Measurements from ENCODE around the gene FAM83E. TPM values are rescaled to one million over a fixed set of nuclear protein-coding genes. Genes with fewer than 3 reads are reported as not detected.

FAM83E gene
- polyA plus RNA-seq, 3 donors = 0.56 to 4.2 (median 1.3) TPM

DNA sequence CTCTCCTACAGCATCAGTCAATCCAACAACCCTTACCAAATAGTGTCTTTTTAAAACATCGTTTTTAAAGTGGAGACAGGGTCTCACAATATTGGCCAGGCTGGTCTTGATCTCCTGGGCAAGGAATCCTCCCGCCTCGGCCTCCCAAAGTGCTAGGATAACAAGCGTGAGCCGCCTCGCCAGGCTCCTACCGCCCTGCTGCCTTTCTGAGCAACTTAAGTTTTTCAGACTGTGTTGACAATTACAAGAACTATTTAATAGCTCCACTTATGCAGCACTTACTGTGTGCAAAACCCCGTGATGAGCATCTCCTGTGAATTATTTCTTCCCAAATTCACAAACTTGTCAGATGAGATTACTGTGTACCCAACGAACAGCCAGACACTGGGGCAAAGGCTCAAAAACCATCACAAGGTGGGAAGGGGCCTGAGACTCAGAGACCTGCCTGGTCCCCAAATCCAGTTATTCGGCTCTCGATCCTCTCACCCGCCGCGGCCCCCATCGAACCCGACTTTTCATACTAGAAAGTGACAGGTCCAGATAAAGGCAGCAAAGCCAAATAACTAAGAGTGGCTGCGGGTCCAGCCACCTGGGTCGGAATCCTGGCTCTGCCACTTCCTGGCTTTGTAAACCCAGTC lies 3.5 kb upstream of the FAM83E start:
- H3K27ac ChIP-seq (ENCODE audit: low read depth, low read length) = no peak overlapping the region
- WGBS, 3 donors = 1% methylated on average over 18 of the region's 18 CpGs

DNA sequence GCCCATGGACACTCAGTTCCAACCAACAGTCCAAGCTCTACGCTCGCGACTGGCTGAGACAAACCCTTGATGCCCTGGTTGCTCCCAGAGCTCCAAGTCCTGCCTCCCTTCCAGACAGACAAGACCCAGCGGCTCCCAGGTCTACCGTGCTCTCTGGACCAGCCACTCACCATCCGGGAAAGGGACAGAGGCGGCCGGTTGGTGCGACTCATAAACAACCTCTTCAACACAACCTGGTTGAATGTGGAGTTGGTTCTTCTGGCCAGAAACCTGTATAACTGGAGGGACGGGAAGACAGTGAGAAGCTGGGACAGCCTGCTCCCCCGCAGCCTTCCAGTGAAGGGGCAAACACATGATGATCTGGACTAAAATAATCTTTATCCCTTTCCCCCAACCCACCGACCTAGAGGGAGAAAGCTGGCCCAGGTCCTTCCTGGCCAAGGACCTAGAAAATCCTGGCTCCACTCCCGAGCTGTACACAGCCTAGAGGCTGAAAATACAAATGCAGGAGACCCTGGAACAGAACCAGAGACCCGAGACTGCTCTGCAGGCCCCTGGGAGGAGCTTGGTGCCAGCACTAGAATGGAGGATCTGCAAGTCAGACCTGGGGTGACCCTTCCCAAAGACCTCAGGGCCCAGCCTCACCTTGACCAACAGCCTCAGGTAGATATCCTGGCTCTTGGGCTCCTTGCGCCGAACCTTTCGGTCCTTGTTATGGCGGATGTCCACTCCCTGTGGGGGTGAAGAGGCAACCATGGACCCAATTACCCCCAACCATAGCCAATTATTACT lies 2.5 kb upstream of the FAM83E start:
- H3K27ac ChIP-seq (ENCODE audit: low read depth, low read length) = no peak overlapping the region
- WGBS, 3 donors = 46 to 70% (median 61%) methylated on average over 18 of the region's 18 CpGs

DNA sequence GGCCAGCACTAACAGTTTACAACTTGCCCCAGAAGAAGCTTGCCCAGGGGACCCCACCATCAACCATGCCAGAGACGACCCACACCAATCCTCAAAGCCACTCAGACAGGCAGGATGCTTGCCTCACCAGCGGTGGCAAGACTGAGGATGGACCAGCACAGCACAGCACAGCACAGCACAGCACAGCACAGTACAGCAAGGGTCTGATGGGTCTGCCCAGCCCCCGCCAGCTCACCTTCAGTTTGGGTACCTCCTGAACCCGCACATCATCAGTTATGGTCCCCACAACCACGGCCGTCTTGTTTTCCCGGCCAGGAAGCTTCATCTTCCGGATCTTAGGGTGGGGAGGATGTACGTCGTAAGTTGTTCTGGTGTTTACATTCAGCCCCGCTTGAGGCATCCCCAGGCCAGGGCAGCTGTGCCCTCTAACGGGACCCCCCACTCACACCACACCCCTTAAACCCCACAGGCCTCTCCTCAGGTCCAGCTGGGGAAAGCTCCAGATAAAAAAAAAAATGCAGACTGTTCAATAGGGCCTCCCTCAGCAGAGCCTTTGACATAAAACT lies 1.7 kb upstream of the FAM83E start:
- 55 to 68% (median 63%) methylated on average over 12 of the region's 12 CpGs for WGBS, 3 donors
- no peak overlapping the region for H3K27ac ChIP-seq (ENCODE audit: low read depth, low read length)

DNA sequence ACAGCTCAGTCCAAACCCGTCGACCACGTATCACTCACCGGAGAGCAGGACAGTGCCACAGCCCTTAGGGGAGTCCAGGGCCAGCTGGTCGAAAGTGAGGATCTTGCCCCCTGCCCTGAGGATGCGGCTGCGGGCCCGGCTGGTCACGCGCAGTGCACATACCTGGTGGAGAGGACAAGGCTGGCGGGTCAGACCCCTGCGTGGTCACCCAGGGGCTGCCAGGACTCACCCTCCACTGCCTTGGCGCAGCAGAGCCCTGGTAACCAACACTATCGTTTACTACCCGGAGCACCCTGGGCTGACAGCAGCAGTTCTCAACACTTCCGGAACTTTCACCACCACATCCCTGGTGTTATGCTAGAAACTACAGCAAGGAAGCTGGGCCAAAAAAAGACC lies 1.2 kb upstream of the FAM83E start:
- no peak overlapping the region for H3K27ac ChIP-seq (ENCODE audit: low read depth, low read length)
- WGBS, 3 donors = 82 to 86% (median 85%) methylated on average over 16 of the region's 16 CpGs

DNA sequence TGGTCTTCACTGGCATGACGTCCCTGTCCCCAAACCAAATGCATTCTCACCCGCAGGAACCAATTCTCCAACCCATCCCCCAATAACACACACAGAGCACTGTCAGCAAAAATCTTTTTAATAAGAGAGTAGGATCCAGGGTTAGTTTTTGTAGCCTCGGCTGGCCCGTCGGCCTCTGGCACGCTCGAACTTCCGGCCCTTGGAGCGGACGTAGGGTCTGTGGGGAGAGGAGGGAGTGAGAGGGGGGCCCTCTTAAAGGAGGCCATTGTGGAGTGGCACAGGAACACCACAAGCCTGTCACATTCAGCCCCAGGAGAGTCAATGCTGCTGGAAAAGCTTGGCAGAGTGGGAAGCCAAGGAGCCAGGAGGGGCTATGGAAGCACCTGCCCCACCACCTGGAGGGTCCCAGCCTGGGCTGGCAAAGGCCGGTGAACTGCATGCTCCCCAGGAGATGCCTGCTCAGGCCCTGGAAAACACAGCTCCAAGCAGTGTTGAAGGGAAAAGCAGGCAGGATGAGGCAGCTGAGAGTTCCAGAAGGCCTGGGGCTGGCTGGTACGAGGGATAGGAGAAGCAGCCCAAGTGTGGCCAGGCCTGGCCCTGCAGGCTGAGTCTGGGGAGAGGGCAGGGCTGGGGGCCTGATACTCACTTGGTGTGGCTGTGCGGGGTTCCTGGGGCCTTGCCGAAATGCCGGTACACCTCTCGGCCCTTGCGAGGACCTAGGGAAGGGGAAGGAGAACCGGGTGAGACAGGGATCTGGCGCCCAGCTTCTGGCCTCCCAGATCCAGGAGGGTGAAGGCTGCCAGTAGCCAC lies 560 bp upstream of the FAM83E start:
- H3K27ac ChIP-seq (ENCODE audit: low read depth, low read length) = no peak overlapping the region
- 66 to 76% (median 69%) methylated on average over 19 of the region's 19 CpGs for WGBS, 3 donors

DNA sequence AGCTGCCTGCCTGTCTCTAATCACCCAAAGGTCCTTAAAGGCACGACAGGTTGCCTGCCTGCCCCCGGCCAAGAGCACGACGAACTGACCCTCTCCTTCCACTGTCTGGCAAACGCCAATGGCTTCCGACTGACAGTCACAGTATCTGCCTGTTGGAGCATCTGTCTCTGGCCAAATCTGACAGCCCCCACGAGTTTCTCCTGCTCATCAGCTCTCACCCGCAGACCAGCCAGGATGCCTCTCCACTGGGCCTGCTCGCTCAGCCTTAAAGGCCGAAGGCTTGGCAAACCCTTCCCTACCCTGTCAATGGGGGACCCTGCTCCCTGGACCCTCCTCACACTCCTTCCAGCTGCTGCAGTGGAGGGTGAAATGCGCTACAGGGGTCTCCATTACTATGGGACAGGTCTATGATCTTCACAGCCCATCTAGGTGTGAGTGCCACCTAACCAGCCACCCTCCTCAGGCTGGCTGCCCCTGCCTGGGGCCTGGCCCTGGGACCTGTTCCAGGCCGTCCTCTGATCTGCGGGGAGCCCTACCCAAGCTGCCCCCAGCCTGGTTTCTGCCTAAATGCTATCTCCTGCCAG lies 932 bp downstream of the FAM83E start:
- no peak overlapping the region for H3K27ac ChIP-seq (ENCODE audit: low read depth, low read length)
- 74 to 78% (median 74%) methylated on average over 13 of the region's 13 CpGs for WGBS, 3 donors

DNA sequence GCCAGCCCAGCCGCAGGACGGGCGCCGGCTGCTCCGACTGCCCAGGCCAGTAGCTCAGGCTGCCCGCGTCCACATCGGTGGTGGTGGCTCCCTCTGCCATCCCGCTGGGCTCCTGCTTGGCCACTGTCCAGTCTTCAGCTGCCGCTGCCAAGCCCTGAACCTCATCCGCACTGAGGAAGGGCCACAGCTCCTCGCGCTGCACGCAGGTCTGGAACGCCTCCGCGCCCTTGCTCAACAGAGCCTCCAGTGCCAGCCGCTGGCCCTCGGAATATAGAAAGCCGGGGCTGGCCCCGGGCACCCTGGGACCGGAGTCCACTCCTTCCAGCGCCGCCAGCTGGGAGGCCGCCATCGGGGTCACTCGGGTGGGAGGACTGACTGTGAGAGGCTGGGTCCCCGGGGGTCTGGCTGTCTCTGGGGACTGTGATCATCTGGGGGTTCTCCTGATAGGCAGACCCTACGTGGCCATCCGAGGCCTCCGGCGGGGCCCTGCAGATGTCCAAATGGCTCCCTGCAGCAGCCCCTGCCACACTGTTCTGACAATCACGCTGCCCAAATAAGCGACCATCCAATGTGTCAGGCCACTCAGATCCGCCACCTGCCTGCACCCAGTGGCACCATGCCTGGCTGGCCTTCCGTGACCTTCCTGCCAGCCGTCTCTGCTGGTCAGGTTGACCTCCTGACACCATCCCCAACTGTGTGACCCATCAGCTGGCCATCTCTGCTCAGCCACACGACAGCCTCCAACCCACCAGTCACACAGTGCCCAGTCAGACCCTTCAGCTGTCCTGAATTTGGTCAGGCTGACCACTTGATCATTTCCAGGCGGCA lies 1.6 kb downstream of the FAM83E start:
- 66 to 82% (median 82%) methylated on average over 38 to 39 of the region's 39 CpGs for WGBS, 3 donors
- no peak overlapping the region for H3K27ac ChIP-seq (ENCODE audit: low read depth, low read length)

DNA sequence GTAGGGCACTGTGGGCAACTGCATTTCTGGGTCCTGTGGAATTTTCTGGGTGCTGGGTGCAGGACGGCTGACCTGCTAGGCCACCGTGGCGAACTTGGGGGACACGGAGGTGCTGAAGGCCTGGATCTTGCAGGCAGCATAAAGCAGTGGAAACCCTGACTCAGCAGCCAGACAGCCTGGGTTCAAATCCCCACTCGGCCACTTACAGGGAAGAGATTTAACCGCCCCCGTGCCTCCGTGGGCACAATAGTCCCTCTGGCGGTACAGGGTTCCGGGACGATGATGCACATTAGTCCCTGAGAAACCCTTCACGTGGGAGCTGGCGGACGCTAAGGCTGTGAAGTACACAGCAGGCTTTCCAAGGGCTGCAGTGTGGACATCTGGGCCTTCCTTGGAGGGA lies 3.0 kb downstream of the FAM83E start:
- H3K27ac ChIP-seq (ENCODE audit: low read depth, low read length) = no peak overlapping the region
- WGBS, 3 donors = 88 to 93% (median 89%) methylated on average over 14 of the region's 14 CpGs

DNA sequence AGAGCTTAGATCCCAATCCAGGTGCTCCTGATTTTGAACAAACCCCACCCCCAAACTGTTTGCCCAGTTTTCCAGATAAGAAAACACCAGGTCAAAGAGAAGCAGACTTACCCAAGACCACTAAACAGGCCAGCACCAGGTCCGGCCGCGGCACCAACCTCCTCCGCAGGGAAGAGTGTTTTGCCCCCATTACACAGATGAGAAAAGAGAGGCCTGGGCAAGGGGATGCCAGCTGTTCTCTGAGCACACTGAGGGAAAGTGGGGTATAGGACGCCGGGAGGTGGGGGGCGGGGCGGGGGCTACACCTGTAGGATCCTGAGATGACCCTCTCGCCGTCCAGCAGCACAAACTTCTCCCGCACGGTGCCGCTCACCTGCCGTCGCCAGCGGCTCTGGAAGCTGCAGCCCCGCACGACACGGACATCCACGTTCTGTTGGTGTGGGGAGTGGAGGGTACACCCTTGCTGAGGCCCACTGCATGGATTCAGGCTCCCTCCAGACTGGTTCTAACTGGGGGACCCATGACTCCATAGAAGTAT lies 5.2 kb downstream of the FAM83E start:
- no peak overlapping the region for H3K27ac ChIP-seq (ENCODE audit: low read depth, low read length)
- WGBS, 3 donors = 92 to 93% (median 93%) methylated on average over 20 of the region's 20 CpGs

DNA sequence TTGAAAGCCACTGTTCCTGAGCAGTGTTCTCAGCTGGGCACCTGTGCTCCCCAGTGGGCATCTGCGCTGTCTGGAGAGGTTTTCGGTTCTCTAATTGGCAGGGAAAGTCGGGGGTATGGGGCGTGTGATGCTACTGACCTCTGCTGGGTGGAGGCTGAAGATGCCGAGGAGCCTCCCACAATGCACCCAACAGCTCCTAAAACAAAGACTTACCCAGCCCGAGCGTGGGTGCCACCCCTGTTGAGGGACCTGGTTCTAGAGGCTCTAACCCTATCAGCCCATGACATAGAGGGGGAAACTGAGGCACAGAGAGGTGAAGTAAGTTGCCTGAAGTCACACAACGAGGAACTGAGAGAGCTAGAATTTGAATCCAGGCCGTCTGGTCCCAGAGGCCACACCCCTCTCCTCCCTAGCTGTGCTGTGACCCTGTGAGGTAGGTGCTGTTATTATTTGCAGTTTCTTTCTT lies 6.0 kb downstream of the FAM83E start:
- 16 to 44% (median 19%) methylated on average over 9 of the region's 9 CpGs for WGBS, 3 donors
- no peak overlapping the region for H3K27ac ChIP-seq (ENCODE audit: low read depth, low read length)

DNA sequence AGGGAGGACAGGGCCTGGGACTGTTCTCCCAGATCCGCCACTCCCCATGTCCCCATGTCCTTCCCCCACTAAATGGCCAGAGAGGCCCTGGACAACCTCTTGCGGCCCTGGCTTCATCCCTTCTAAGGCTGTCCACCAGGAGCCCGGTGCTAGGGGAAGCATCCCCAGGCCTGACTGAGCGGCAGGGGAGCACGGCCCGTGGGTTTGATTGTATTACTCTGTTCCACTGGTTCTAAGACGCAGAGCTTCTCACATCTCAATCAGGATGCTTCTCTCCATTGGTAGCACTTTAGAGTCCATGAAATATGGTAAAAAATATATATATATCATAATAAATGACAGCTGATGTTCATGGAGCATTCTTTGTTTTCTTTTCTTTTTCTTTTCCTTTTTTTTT lies 7.5 kb downstream of the FAM83E start:
- 85% methylated on average over 7 of the region's 7 CpGs for WGBS, 3 donors
- H3K27ac ChIP-seq (ENCODE audit: low read depth, low read length) = no peak overlapping the region

DNA sequence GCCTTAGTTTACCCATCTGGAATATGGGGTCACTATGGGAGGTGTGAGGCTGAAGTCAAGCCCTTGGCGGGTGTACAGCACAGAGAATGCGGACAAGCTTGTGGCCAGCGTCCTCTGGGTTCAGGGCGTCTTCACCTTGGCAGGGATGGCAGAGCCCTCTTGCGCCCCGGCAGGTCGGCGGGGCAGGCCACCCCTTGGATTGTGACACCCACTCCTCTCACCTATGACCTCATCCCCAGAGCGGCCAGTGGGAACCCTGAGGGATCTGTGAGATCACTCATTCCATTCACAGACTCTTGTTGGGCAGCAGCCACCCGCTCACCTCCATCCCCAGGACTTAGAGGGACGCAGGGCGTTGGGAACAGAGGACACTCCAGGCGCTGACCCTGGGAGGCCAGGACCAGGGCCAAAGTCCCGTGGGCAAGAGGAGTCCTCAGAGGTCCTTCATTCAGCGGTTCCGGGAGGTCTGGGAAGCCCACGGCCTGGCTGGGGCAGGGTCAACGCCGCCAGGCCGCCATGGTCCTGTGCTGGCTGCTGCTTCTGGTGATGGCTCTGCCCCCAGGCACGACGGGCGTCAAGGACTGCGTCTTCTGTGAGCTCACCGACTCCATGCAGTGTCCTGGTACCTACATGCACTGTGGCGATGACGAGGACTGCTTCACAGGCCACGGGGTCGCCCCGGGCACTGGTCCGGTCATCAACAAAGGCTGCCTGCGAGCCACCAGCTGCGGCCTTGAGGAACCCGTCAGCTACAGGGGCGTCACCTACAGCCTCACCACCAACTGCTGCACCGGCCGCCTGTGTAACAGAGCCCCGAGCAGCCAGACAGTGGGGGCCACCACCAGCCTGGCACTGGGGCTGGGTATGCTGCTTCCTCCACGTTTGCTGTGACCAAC lies 8.2 kb downstream of the FAM83E start, which contains the start of gene SPACA4:
Gene SPACA4, plus strand, starts transcription at position 280 of the 896 bp plus-strand sequence. Its CDS starts 237 bp downstream, at position 517.
- no peak within 1 kb of the TSS for H3K27ac ChIP-seq (ENCODE audit: low read depth, low read length)
- WGBS, 3 donors = 81 to 94% (median 89%) methylated on average over 39 of the region's 39 CpGs

DNA sequence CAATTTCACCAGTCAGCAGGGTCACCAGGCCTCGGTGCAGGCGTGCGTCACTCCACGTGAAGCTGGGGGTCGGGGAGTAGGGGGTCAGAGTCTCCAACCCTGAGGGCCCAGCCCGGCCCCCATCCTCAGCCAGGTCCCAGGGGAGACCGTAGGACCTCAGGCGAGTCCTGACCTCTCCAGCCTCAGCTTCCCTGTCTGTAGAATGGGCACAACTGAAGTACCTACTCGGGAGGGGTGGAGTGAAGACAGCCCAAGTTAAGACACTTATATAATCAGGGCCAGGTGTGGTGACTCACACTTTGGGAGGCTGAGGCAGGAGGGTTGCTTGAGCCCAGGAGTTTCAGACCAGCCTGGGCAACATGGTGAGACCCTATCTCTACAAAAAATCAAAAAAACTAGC lies 11.0 kb downstream of the FAM83E start:
- WGBS, 3 donors = 92 to 93% (median 92%) methylated on average over 9 of the region's 9 CpGs
- H3K27ac ChIP-seq (ENCODE audit: low read depth, low read length) = no peak overlapping the region

DNA sequence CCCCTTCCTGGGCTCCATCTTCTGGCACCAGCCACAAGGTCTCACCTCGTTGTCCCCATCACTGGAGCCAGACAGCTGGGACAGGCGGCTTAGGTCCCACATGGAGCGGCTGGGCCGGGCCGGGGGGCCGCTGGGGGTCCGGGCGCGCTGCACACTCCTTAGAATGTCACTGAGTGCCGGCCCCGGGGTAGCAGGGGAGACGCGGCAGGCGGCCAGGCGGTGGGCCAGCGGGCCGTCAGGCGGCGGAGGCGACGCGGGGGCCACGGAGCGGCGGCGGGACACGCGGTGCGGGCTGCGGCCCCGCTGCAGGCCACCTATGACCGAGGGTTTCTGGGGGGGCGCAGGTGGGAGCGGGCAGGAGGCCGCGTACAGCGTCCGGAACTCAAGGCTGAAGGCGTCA lies 11.4 kb downstream of the FAM83E start:
- no peak overlapping the region for H3K27ac ChIP-seq (ENCODE audit: low read depth, low read length)
- 91 to 95% (median 92%) methylated on average over 33 to 39 of the region's 39 CpGs for WGBS, 3 donors

DNA sequence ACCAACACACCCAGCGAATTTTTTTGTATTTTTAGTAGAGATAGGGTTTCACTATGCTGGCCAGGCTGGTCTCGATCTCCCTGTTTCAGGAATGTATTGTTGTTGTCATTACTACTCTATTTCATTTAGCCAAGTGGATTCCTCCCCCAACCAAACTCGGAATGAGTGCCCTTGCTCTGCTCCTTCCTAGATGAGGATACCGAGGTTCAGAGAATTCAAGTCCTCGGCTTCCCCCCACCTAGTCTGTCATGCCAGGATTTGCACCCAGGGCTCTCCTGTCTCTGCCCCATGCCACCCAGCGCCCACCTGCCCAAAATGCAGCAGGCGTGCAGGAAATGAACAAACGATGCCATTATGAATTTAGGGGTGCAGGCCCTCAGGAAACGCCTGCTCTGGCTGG lies 11.9 kb downstream of the FAM83E start:
- WGBS, 3 donors = 75 to 87% (median 80%) methylated on average over 9 of the region's 9 CpGs
- H3K27ac ChIP-seq (ENCODE audit: low read depth, low read length) = no peak overlapping the region

DNA sequence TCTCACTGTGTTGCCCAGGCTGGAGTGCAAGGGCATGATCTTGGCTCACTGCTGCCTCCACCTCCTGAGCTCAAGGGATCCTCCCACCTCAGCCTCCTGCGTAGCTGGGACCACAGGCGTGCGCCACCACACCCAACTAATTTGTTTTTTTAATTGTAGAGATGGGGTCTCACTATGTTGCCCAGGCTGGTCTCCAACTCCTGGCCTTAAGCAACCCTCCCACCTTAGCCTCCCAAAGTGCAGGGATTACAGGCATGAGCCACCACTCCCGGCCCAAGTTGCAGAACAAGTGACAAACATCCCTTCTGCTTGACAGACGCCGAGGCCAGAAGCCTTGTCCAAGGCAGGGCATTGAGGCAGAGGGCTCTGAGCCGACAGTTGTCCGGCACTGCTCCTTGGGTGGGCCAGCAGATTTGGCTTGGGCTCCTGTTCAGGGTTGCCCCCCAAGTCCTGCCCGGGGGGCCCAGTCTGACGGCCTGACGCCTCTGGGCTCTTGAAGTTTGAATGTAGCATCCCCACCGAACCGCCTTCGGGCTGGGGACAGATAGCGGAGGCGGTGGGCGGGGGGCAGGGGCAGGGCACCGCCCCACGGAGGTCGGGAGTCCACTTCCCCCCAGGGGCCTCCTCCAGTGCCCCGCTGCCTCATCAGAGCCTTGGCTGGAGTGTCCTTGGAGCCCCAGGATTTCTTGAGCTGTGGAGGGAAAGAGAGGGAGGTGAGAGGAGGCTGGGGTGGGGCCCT lies 14.0 kb downstream of the FAM83E start:
- WGBS, 3 donors = 84 to 88% (median 85%) methylated on average over 21 of the region's 21 CpGs
- H3K27ac ChIP-seq (ENCODE audit: low read depth, low read length) = no peak overlapping the region
